Neural crest cell (in vitro differentiated cells): Measurements from ENCODE around the gene HERC3. TPM values are rescaled to one million over a fixed set of nuclear protein-coding genes. Genes with fewer than 3 reads are reported as not detected.
A peak's percentile ranks its signal among the peaks of the same experiment; 100 is the strongest.

Experiments
- DNase-seq: peaks from one replicate; pipeline ENCODE4 v3.0.0; 2021; ENCODE audit warnings: low read depth, mixed read lengths, low spot score
- H3K27ac Mint-ChIP-seq: one replicate; pipeline ENCODE4 v1.8.0; 2021; ENCODE audit warnings: mild to moderate bottlenecking, mixed read lengths; ENCODE audit not compliant: unreplicated experiment
- H3K27me3 Mint-ChIP-seq: 2 replicates; pipeline ENCODE4 v1.8.0; 2021; ENCODE audit warnings: low read depth, mild to moderate bottlenecking, mixed read lengths
- H3K36me3 Mint-ChIP-seq: 2 replicates; pipeline ENCODE4 v1.8.0; 2021; ENCODE audit warnings: low read depth, mild to moderate bottlenecking, mixed read lengths
- H3K4me1 Mint-ChIP-seq: 2 replicates; pipeline ENCODE4 v1.8.0; 2021; ENCODE audit warnings: mixed read lengths
- H3K4me3 Mint-ChIP-seq: one replicate; pipeline ENCODE4 v1.8.0; 2021; ENCODE audit warnings: mild to moderate bottlenecking, mixed read lengths
- H3K9me3 Mint-ChIP-seq: 2 replicates; pipeline ENCODE4 v1.8.0; 2021; ENCODE audit warnings: mixed read lengths
- total RNA-seq: library from RNA; stranded (reverse); gene quantifications from 2 replicates; pipeline ENCODE4 v1.2.1, GENCODE V29; 2021
- TF ChIP-seq, protein P1 (sequence below): fragments of 200-600 bp; sonication (generic); conservative IDR thresholded peaks from 2 replicates; pipeline ENCODE4 v1.5.0; 2021; ENCODE audit warnings: antibody characterized with exemption, mild to moderate bottlenecking

Gene HERC3
- total RNA-seq, 1 donor from 2014 or later, result 6.5 TPM

- Mint-ChIP-seq H3K27me3 (no peaks in the 10 kb centered on the region), H3K4me3 (no peak overlapping the region), H3K9me3 (no peaks in the 10 kb centered on the region), H3K4me1 (peaks cover 11% of the 10 kb centered on the region), H3K27ac (no peak overlapping the region), H3K36me3 (peaks cover 1% of the 10 kb centered on the region)
- TF ChIP-seq, protein P1, sequence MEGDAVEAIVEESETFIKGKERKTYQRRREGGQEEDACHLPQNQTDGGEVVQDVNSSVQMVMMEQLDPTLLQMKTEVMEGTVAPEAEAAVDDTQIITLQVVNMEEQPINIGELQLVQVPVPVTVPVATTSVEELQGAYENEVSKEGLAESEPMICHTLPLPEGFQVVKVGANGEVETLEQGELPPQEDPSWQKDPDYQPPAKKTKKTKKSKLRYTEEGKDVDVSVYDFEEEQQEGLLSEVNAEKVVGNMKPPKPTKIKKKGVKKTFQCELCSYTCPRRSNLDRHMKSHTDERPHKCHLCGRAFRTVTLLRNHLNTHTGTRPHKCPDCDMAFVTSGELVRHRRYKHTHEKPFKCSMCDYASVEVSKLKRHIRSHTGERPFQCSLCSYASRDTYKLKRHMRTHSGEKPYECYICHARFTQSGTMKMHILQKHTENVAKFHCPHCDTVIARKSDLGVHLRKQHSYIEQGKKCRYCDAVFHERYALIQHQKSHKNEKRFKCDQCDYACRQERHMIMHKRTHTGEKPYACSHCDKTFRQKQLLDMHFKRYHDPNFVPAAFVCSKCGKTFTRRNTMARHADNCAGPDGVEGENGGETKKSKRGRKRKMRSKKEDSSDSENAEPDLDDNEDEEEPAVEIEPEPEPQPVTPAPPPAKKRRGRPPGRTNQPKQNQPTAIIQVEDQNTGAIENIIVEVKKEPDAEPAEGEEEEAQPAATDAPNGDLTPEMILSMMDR, result no peak
- DNase-seq, result no peak
Measured at GRCh38 chr4:88705805-88706492, 113.7 kb downstream of the HERC3 start.

- DNase-seq, result no peak
- Mint-ChIP-seq H3K36me3 (peaks cover 3% of the 10 kb centered on the region), H3K4me1 (peaks cover 11% of the 10 kb centered on the region), H3K27ac (no peak overlapping the region), H3K4me3 (no peak overlapping the region), H3K27me3 (no peaks in the 10 kb centered on the region), H3K9me3 (no peaks in the 10 kb centered on the region)
- TF ChIP-seq, protein P1, result peak; percentile 70
Measured at GRCh38 chr4:88706574-88706973, 114.3 kb downstream of the HERC3 start.

- peaks cover 17% of the 10 kb centered on the region for H3K9me3 Mint-ChIP-seq
- peaks cover 27% of the 10 kb centered on the region for H3K36me3 Mint-ChIP-seq
- no peak for DNase-seq
- TF ChIP-seq, protein P1, result no peak
- no peak overlapping the region for H3K27ac Mint-ChIP-seq
- H3K4me3 Mint-ChIP-seq, result no peak overlapping the region
- H3K27me3 Mint-ChIP-seq, result no peaks in the 10 kb centered on the region
- peaks cover 11% of the 10 kb centered on the region for H3K4me1 Mint-ChIP-seq
Measured at GRCh38 chr4:88709989-88710388, 117.7 kb downstream of the HERC3 start.

DNA sequence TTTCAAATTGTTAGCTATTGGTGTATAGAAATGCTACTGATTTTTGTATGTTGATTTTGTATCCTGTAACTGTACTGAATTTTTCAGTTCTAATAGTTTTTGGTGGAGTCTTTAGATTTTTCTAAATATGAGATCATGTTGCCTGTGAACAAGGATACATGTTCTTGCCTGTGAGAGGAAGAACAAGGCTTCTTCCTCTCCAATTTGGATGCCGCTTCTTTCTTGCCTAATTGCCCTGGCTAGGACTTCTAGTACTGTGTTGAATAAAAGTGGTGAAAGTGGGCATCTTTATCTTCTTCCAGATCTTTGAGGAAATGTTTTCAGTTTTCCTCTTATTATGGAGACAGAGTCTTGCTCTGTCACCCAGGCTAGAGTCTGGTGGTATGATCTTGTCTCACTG, 121.5 kb downstream of the HERC3 start:
- Mint-ChIP-seq H3K27me3 (no peaks in the 10 kb centered on the region), H3K36me3 (peaks cover 59% of the 10 kb centered on the region), H3K27ac (no peak overlapping the region), H3K4me1 (no peaks in the 10 kb centered on the region), H3K4me3 (no peak overlapping the region), H3K9me3 (peaks cover 42% of the 10 kb centered on the region)
- TF ChIP-seq, protein P1, result no peak
- DNase-seq, result no peak

- TF ChIP-seq, protein P1, result no peak
- Mint-ChIP-seq H3K27ac (no peak overlapping the region), H3K36me3 (peaks cover 63% of the 10 kb centered on the region), H3K9me3 (peaks cover 33% of the 10 kb centered on the region), H3K27me3 (no peaks in the 10 kb centered on the region), H3K4me1 (no peaks in the 10 kb centered on the region), H3K4me3 (no peak overlapping the region)
- no peak for DNase-seq
Measured at GRCh38 chr4:88718098-88718497, 125.8 kb downstream of the HERC3 start.
